GM19467 (cell line): ENCODE measurements around the gene LAMA3.

Source experiments
- ATAC-seq: cut with Tn5 transposase; IDR thresholded peaks from one replicate; pipeline ENCODE4 v1.9.1; 2021; ENCODE audit warnings: mild to moderate bottlenecking, moderate library complexity; ENCODE audit not compliant: unreplicated experiment

LAMA3 gene

GRCh38 chr18:23986600-23987359, 297.5 kb downstream of the LAMA3 start:
- ATAC-seq, result no peak

- no peak for ATAC-seq
Observed at GRCh38 chr18:23990474-23991410, 301.5 kb downstream of the LAMA3 start.

- ATAC-seq, result no peak
Observed at GRCh38 chr18:23992089-23992940, 303.1 kb downstream of the LAMA3 start.

GRCh38 chr18:23992941-23993280, 303.7 kb downstream of the LAMA3 start:
- ATAC-seq, result no peak

- ATAC-seq, result no peak
Observed at GRCh38 chr18:23994361-23994902, 305.2 kb downstream of the LAMA3 start.

GRCh38 chr18:23995180-23995579, 305.9 kb downstream of the LAMA3 start:
- ATAC-seq, result no peak

- no peak for ATAC-seq
Observed at GRCh38 chr18:23998018-23998417, 308.8 kb downstream of the LAMA3 start.

- ATAC-seq, result no peak
Observed at GRCh38 chr18:23998820-23999219, 309.6 kb downstream of the LAMA3 start.

- ATAC-seq, result no peak
Observed at GRCh38 chr18:24000613-24001490, 311.6 kb downstream of the LAMA3 start.

GRCh38 chr18:24002479-24002878, 313.2 kb downstream of the LAMA3 start:
- ATAC-seq, result no peak

GRCh38 chr18:24003288-24003687, 314.0 kb downstream of the LAMA3 start:
- ATAC-seq, result no peak

- no peak for ATAC-seq
Observed at GRCh38 chr18:24003903-24004640, 314.8 kb downstream of the LAMA3 start.
